KMS-11 (cell line): Measurements from ENCODE around the gene HSPA4.
"Not testable (repeated sequence)": the region's sequence is repeated elsewhere in the genome, so short reads cannot be mapped to it uniquely, and the experiment has no call there.

ENCODE experiments used
- H2AFZ ChIP-seq: fragments of 200-600 bp; sonication (generic); 2 replicates; pipeline ENCODE4 v1.6.1; 2016; ENCODE audit warnings: antibody characterized with exemption, mixed run types, low read depth
- H3K27ac ChIP-seq: fragments of 200-600 bp; sonication (generic); 2 replicates; pipeline ENCODE4 v1.6.1; 2016; ENCODE audit warnings: mild to moderate bottlenecking, mixed run types
- H3K27me3 ChIP-seq: fragments of 200-600 bp; sonication (generic); 2 replicates; pipeline ENCODE4 v1.6.1; 2017; ENCODE audit warnings: mild to moderate bottlenecking, low read depth, mixed run types, moderate library complexity; ENCODE audit not compliant: insufficient read depth
- H3K36me3 ChIP-seq: fragments of 200-600 bp; sonication (generic); 2 replicates; pipeline ENCODE4 v1.6.1; 2017; ENCODE audit warnings: mild to moderate bottlenecking, mixed run types; ENCODE audit not compliant: insufficient read depth
- H3K4me1 ChIP-seq: fragments of 200-600 bp; sonication (generic); 2 replicates; pipeline ENCODE4 v1.6.1; 2016; ENCODE audit warnings: mild to moderate bottlenecking, low read depth, mixed run types; ENCODE audit not compliant: poor library complexity, severe bottlenecking
- H3K4me2 ChIP-seq: fragments of 200-600 bp; sonication (generic); 2 replicates; pipeline ENCODE4 v1.7.0; 2016; ENCODE audit warnings: mild to moderate bottlenecking, mixed run types
- H3K4me3 ChIP-seq: fragments of 200-600 bp; sonication (generic); IDR thresholded peaks from 2 replicates; pipeline ENCODE4 v1.6.1; 2017; ENCODE audit warnings: low read depth, low read length, mixed read lengths; ENCODE audit not compliant: insufficient read depth
- H3K79me2 ChIP-seq: fragments of 200-600 bp; sonication (generic); 2 replicates; pipeline ENCODE4 v1.6.1; 2016; ENCODE audit warnings: low read depth, mixed run types; ENCODE audit not compliant: insufficient read depth
- H3K9ac ChIP-seq: fragments of 200-600 bp; sonication (generic); 2 replicates; pipeline ENCODE4 v1.6.1; 2016; ENCODE audit warnings: mild to moderate bottlenecking, mixed run types
- H4K20me1 ChIP-seq: fragments of 200-600 bp; sonication (generic); 2 replicates; pipeline ENCODE4 v1.6.1; 2016; ENCODE audit warnings: mild to moderate bottlenecking, mixed run types; ENCODE audit not compliant: insufficient read depth
- CTCF ChIP-seq: fragments of 200-600 bp; sonication (generic); conservative IDR thresholded peaks from 2 replicates; pipeline ENCODE4 v1.6.1; 2017; ENCODE audit warnings: low read depth, mild to moderate bottlenecking, antibody characterized with exemption, low read length, moderate library complexity, mixed read lengths

Gene HSPA4

GRCh38 chr5:133051542-133052316 lies at the start of gene HSPA4:
TSS of gene HSPA4 (plus strand) at chr5:133052013. CDS start at chr5:133052251, 238 bp downstream.
- Histone ChIP-seq H3K4me1 (peaks cover 53% of the 10 kb centered on the region), H2AFZ (peak within 1 kb of the TSS; percentile 66)

DNA sequence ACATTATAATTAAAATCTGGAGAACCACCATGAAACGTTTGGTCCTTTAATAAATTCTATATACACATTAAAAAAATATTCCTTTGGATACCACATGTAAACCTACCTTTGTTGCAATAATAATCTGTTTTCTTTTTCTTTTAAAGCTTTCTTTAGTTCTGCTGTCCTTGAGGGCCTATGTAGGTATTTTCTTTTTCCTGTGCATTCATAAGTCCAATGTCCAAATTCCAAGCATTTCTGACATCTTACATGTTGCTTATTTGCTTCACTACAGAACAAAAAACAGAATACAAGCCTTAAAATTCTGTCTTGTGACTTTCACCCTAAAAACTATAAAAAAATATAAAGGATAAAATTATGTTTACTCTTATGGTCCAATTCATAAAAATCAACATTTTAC lies 45.2 kb upstream of the HSPA4 start:
- Histone ChIP-seq H4K20me1 (no peaks in the 10 kb centered on the region), H3K79me2 (no peaks in the 10 kb centered on the region), H3K4me1 (no peaks in the 10 kb centered on the region), H3K27me3 (no peaks in the 10 kb centered on the region), H2AFZ (no peak overlapping the region), H3K4me2 (no peak overlapping the region), H3K27ac (no peak overlapping the region), H3K36me3 (no peaks in the 10 kb centered on the region; the same call in 1 of the 2 replicates), H3K4me3 (no peak overlapping the region), H3K9ac (no peak overlapping the region)
- TF ChIP-seq CTCF: no peak

More at GRCh38 chr5:133051542-133052316, at the start of gene HSPA4:
- H4K20me1 ChIP-seq: no peaks in the 10 kb centered on the region
- peaks cover 58% of the 10 kb centered on the region for H3K79me2 ChIP-seq
- peak within 1 kb of the TSS; percentile 87 for H3K27ac ChIP-seq
- peak within 1 kb of the TSS; percentile 75 for H3K4me2 ChIP-seq
- peak within 1 kb of the TSS; percentile 65 for H3K4me3 ChIP-seq
- H3K9ac ChIP-seq: peak within 1 kb of the TSS; percentile 94
- TF ChIP-seq CTCF: no peak
- H3K36me3 ChIP-seq: no peaks in the 10 kb centered on the region
- no peaks in the 10 kb centered on the region for H3K27me3 ChIP-seq

- not testable (repeated sequence) for H3K4me1 ChIP-seq, H4K20me1 ChIP-seq, H3K36me3 ChIP-seq, H3K27me3 ChIP-seq, H2AFZ ChIP-seq, H3K4me2 ChIP-seq, H3K9ac ChIP-seq, H3K79me2 ChIP-seq, H3K4me3 ChIP-seq, H3K27ac ChIP-seq
Observed at GRCh38 chr5:133008455-133008854, 43.4 kb upstream of the HSPA4 start.

- Histone ChIP-seq H3K27me3 (no peaks in the 10 kb centered on the region), H3K27ac (no peak overlapping the region), H4K20me1 (no peaks in the 10 kb centered on the region), H2AFZ (no peak overlapping the region), H3K36me3 (no peaks in the 10 kb centered on the region; the same call in 1 of the 2 replicates), H3K4me1 (no peaks in the 10 kb centered on the region), H3K79me2 (peaks cover 4% of the 10 kb centered on the region; the same call in 1 of the 2 replicates), H3K4me3 (no peak overlapping the region), H3K9ac (no peak overlapping the region), H3K4me2 (no peak overlapping the region)
- no peak for TF ChIP-seq CTCF
Observed at GRCh38 chr5:133015466-133015865, 36.3 kb upstream of the HSPA4 start.

DNA sequence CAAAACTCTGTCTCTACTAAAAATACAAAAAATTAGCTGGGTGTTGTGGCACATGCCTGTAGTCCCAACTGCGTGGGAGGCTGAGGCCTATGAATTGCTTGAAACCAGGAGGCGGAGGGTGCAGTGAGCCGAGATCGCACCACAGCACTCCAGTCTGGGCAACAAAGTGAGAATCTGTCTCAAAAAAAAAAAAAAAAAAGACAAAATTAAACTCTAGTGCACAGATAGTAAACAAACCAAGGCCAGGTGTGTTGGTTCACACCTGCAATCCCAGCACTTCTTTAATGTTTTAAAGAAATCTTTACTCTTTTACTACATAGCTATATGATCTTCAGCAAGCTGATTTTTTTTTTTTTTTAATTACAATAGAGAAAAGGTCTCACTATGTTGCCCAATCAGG lies 33.8 kb upstream of the HSPA4 start:
- H3K27ac ChIP-seq: no peak overlapping the region
- no peaks in the 10 kb centered on the region for H3K27me3 ChIP-seq
- H3K79me2 ChIP-seq: peaks cover 11% of the 10 kb centered on the region; the same call in 1 of the 2 replicates

DNA sequence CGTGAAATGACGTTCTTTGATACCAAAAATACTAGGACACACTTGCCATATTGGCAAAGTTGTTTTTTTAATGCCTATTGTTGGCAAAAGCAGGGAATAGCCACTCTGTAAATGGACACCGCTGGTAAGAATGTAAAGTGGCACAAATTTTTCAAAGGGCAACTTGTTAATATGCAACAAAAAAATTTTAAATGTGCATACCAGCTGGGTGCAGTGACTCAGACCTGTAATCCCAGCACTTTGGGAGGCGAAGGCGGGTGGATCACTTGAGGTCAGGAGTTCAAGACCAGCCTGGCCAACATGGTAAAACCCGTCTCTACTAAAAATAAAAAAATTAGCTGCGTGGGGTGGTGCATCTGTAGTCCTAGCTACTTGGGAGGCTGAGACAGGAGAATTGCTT lies 32.3 kb upstream of the HSPA4 start:
- H3K27ac ChIP-seq, H3K4me2 ChIP-seq, H3K27me3 ChIP-seq, H2AFZ ChIP-seq, H4K20me1 ChIP-seq, H3K4me1 ChIP-seq, H3K36me3 ChIP-seq, H3K9ac ChIP-seq, H3K4me3 ChIP-seq: not testable (repeated sequence)
- H3K79me2 ChIP-seq: peaks cover 24% of the 10 kb centered on the region

More for the DNA sequence above, 33.8 kb upstream of the HSPA4 start:
- Histone ChIP-seq H3K4me2 (no peak overlapping the region), H3K4me3 (no peak overlapping the region), H3K4me1 (no peaks in the 10 kb centered on the region), H3K36me3 (no peaks in the 10 kb centered on the region; the same call in 1 of the 2 replicates), H4K20me1 (no peaks in the 10 kb centered on the region), H3K9ac (no peak overlapping the region), H2AFZ (no peak overlapping the region)
- TF ChIP-seq CTCF: no peak
